Measurements from ENCODE around the gene SDR39U1.
A peak's percentile ranks its signal among the peaks of the same experiment; 100 is the strongest.

SDR39U1 gene

DNA sequence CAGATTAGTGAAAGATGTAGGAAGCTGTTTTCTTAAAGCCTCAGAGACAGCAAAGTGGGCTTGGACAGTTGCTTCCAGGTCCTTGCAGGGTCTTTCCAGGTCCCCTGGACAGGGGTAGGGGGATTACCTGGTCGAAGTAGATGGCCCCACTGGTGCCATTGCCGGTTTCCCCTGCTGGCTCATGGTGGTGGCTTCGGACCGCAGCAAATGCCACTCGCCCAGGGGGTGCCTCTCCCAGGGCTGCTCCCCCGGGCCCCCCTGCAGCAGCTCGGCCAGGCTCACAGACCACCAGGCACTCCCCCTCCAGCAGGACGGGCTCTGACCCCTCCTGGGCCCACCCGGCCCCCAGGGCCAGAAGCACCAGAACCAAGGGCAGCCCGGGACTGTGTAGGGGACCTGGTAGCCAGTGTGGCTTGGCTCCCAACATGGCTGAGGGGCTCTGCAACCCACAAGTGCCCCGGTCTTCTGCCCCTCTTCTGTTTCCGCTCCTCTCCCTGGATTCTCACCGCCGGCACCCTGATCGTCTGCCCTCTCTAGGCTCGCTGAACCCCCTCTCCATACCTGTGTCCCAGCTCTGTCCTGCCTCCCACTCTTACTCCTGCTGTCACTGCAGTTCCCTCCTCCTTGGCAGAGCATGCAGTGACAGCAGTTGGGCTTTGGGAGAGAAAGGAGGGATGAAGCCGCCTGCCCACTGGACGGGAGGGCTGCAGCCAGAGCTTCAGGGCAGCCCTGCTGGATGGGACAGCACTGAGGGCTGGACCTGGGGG lies 13.8 kb downstream of the SDR39U1 start:
- peak; percentile 47 for DNase-seq

DNA sequence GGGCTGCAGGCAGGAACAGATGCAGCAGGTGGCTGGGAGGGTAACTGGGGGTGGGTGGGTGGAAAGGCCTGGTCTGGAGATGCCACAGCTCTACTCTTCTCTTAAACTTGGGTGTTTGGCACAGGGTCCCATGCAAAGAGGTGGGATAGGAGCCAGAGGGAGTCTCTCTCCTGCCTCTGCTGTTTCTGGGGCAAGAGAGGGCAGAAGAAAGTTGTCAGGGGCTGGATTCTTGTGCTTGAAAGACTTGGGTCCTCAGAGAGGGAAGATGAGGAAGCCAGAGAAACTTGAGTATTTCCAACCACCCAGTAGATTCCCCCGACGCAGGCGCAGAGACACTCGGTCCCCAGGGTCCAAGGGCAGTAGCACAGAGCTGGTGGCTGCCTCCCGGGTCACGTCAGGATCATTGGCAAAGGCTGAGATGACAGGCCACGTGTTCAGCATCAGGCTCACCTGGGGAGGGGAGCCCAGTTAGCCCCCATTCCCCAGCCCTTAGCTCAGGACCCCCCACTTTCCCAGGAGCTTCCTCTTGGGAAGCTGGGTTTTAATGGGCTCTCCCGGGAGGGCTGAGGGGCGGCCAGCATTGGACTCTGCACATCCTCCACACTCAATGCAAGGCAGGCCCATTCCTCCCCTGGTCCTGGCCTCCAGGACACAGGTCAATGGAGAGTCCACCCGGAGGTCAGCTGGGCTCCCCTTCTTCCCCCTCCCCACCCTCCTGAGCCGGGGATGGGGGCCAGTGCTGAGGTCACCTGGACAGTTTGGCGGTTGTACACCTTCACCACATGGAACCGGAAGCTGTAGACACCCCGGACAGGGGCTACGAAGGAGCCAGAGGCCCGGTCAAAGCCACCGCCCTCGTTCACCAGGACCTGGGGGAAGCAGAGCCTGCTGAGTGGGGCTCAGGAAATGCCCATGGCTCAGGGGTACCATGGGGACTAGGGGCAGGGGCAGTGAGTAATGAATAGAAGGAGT lies 14.8 kb downstream of the SDR39U1 start:
- peak; percentile 31 for DNase-seq

DNA sequence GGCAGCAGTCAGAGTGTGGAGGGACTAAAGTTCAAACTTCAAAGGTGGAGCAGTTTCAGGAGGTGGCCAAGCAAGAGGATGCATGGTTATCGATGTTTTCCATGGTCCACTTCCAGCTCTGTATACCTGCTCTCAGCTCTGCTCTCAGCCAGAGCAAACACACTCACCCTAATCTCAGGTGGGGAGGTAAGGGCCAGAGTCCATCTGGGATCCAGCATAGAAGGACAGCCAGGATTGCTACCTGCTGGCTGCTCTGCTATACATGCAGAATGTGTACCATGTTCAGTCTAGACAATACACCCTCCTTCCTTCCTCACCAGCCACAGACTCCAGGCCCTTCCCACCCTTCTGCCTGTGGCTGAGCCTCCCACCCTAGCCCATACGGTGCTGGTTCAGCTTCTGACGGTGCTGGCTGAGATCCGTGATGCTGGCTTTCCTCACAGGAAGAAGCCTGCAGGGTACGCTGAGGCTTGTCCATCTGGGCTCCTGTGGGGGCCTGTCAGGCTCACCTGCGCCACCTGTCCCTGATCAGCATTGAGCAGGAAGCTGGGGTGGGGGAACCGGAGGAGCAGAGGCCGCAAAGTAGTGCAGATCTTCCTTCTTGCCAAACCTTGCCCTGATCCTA lies 15.6 kb downstream of the SDR39U1 start:
- DNase-seq: peak; percentile 68

DNA sequence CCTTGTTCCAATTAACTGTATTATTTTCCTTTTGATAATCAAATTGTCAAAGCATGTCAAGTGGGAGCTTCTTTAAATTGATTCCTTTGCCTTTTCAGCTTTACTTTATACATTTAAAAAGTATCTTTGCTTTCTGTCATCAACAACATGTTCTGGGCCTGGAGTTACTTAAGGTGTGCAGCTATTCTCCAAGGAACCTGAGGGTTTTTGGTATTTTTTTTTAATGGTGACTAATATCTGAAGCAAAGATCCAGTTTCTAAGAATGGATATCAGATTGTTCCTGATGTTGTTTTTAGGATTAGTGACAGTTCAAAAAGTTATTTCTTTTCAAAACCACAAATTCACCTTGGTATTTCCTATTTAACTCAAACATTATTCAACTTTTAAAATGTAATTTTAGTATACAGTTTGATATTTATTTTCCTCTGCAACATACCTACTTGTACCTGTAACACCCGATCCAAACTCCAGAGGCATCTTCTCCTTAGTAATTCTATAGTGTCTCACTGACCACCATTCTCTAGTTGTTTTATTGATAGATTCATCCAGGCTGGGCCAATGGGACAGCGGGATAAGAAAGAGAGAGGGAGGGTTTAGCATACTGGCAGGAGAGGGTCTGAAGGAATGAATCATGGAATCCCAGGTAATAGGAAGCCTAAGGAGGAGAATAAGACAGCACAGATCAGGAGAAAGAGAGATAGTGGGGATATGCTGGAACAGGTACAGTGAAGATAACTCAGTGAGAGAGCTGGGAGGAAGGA lies 16.2 kb downstream of the SDR39U1 start:
- DNase-seq: no peak

DNA sequence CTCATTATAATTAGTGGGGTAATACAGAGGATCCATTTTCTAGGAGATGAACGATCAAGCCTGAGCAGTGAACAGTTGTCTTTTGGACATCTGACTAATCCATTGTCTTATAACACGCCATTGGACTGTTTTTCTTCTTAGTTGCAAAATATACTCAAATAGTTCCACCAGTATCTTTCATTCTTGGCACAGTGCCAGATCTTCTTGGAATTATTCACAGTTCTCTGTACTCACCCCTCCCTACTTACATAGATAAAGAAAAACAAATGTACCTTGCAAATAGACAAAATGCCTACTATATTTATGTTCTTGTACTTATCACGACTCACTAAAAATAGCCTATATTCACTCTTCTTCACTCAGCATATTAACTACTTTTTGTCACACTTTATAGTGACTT lies 16.9 kb downstream of the SDR39U1 start:
- DNase-seq: no peak

DNA sequence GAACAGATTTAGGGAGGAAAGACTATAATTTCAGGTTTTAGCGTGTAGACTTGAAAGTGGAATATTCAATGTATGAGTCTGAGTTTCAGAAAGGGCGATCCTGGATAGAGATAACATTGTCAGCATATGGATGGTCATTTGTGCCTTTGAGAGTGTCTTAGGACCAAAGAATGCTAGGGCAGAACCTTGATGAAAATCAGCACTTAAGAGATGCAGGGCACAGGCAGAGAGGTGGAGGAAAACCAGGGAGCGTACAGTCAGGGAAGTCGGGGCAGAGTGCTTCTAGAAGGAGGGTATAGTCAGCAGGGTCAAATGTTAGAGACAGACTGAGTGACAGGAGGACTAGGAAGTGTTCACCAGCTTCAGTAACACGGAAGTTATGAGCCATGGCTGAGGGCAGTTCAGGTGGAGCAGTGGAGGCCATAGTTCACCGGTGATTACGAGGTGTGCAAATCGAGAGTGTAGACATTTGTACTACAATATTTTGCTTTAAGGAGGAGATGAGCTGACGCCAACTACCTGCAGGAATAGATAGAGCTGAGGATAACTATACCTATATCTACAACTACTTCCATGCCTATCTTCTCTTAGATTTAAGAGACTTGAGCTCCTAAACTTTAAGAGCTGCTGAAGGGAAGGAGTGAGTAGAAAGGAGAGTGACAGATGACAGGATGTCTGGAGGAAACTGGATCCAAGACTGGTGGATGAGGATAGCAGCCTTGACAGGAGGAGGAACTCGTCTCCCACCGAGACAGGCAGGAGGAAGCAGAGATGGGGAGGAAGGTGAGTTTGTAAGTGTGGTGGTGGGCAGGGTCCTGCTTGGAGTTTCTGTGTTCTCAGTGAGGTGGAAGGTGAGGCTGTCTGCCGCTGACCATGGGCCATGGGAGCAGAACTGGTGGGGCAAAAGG lies 19.6 kb downstream of the SDR39U1 start:
- no peak for DNase-seq

DNA sequence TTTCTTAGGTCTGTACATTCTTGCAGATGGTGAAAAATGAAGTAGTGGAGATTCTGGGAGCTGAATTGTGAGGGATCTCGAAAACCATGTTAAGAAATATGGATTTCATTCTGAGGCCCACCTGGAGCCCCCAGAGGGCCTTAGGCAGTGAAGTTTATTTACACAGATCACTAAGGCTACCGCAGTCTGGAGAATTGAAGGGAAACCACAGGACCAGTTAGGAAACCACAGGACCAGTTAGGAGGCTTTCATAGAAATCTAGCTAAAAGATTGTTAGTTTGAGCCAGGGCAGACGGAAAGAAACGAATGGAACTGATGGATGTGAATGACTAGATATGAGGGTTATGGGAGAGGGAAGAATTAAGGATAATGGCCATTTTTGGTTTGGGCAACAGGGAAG lies 20.3 kb downstream of the SDR39U1 start:
- no peak for DNase-seq

DNA sequence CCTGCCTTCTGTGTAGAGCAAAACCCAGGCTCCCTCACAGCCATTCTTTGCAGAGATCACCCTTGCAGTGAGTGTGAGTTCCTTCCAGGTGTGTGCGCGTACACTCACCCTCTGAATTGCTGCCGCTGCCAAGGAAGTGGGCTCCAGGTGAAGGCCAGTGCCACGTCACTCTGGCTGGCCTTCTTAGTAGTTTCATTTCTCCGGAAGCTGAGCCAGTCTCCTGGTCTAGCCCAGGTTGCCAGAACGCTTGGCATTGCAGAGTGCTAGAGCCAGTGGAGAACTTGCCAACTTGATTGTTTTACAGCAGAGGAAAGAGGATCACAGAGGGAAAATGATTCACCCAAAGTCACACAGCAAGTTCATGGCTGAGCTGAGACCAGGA lies 24.1 kb downstream of the SDR39U1 start:
- DNase-seq: no peak

DNA sequence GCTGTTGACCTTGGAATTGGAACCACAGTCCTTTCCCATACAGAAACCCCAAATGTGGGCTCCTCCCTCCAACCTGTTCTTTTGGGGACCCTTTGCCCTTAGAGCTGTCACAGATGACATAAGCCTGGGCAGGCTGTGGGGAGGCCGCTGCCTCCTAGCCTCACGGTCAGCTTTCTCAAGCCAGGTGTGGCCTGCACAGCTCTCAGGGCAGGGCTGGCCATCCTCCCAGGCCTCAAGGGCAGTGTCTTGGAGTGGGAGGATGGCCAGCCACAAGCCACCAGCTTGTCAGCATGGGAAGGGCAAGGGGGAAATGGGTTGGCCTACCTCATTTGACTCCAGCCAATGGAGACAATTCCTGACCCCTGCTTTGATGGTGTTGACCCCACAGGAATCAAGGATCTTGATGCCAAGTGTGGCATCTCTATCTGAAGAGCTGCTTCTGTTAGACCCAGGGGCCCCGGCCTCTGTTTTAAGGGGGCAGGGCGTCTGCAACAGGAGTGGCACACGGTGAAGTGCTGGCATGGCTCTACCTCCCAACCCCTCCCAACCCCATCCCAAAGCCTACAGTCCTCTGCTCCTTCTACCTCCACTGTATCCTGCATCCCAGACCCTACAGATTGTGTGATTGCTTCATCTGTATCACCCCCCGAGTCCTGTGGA lies 24.6 kb downstream of the SDR39U1 start:
- DNase-seq: no peak

DNA sequence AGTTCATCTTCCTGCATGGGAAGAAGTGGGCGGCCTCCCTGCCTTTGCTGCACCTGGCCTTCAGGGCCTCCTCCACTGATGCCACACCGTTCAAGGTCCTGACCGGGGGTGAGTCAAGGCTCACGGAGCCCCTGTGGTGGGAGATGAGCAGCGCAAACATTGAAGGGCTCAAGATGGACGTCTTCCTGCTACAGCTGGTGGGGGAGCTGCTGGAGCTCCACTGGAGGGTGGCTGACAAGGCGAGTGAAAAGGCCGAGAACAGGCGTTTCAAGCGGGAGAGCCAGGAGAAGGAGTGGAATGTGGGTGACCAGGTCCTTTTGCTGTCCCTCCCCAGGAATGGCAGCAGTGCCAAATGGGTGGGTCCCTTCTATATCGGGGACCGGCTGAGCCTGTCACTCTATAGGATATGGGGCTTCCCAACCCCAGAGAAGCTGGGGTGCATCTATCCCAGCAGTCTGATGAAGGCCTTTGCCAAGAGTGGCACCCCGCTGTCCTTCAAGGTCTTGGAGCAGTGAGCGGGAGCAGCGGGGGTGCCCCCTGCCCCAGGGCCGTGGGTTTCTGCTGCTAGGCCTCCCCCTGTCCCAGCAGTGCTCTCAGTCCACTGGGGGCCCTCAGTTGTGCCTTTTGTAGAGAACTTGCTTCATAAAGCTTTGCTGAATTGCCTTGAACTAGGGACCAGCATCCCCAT lies 25.5 kb downstream of the SDR39U1 start:
- no peak for DNase-seq

DNA sequence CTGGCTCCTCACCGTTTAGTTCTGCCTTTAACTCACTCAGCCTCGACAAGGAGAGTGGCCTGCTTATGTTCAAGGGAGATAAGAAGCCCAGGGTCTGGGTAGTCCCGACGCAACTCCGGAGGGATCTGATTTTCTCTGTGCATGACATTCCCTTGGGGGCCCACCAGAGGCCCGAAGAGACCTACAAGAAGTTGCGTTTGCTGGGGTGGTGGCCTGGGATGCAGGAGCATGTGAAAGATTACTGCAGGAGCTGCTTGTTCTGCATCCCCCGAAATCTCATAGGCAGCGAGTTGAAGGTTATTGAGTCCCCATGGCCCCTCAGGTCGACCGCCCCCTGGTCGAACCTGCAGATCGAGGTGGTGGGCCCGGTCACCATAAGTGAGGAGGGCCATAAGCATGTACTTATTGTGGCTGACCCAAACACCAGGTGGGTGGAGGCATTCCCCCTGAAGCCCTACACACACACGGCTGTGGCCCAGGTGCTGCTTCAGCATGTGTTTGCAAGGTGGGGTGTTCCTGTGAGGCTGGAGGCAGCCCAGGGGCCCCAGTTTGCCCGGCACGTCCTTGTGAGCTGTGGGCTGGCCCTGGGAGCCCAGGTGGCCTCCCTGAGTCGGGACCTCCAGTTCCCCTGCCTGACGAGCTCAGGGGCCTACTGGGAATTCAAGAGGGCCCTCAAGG lies 26.2 kb downstream of the SDR39U1 start:
- no peak for DNase-seq

DNA sequence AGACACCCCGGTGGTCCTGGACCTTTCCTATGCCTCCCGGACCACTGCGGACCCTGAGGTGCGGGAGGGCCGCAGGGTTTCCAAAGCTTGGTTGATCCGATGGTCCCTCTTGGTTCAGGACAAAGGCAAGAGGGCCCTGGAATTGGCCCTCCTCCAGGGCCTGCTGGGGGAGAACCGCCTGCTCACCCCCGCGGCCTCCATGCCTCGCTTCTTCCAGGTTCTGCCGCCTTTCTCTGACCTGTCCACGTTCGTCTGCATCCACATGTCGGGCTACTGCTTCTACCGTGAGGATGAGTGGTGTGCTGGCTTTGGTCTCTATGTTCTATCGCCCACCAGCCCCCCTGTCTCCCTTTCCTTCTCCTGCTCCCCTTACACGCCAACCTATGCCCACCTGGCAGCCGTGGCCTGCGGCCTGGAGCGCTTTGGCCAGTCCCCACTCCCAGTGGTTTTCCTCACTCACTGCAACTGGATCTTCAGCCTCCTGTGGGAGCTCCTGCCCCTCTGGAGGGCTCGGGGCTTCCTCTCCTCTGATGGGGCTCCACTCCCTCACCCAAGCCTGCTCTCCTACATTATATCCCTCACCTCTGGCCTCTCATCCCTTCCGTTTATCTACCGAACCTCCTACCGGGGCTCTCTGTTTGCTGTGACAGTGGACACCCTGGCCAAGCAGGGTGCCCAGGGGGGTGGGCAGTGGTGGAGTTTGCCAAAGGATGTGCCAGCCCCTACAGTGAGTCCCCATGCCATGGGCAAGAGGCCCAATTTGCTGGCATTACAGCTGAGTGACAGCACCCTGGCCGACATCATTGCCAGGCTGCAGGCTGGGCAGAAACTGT lies 26.9 kb downstream of the SDR39U1 start:
- no peak for DNase-seq

DNA sequence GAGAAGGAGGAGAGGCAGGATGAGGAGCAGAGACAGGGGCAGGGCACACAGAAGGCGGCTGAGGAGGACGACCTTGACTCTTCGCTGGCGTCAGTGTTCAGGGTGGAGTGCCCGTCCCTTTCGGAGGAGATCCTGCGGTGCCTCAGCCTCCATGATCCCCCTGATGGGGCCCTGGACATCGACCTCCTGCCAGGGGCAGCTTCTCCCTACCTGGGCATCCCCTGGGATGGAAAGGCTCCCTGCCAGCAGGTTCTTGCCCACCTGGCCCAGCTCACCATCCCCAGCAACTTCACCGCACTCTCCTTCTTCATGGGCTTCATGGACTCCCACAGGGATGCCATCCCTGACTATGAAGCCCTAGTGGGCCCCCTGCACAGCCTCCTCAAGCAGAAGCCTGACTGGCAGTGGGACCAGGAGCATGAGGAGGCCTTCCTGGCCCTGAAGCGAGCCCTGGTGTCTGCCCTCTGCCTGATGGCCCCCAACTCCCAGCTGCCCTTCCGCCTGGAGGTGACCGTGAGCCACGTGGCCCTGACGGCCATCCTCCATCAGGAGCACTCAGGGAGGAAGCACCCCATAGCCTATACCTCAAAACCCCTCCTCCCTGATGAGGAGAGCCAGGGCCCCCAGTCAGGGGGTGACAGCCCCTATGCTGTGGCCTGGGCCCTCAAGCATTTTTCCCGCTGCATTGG lies 27.7 kb downstream of the SDR39U1 start:
- no peak for DNase-seq

DNA sequence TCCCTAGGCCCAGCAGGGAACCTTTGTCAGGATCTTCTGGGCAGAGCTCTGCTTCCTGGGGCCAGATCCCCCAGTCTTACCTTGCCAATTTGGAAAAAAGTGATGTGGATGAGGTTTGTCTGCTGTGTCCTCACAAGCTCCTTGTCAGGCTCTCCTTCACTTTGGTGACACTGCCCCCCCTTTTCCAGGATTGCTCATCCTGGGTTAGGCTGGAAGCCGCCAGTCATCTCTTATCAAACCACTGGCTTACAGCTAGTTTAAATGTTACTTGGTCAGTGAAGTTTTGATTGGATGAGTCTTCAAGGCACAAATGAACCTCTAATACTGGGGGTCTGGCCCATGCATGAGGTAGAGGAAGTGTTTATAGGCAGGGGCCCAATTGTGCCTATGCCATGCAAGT lies 28.5 kb downstream of the SDR39U1 start:
- no peak for DNase-seq

DNA sequence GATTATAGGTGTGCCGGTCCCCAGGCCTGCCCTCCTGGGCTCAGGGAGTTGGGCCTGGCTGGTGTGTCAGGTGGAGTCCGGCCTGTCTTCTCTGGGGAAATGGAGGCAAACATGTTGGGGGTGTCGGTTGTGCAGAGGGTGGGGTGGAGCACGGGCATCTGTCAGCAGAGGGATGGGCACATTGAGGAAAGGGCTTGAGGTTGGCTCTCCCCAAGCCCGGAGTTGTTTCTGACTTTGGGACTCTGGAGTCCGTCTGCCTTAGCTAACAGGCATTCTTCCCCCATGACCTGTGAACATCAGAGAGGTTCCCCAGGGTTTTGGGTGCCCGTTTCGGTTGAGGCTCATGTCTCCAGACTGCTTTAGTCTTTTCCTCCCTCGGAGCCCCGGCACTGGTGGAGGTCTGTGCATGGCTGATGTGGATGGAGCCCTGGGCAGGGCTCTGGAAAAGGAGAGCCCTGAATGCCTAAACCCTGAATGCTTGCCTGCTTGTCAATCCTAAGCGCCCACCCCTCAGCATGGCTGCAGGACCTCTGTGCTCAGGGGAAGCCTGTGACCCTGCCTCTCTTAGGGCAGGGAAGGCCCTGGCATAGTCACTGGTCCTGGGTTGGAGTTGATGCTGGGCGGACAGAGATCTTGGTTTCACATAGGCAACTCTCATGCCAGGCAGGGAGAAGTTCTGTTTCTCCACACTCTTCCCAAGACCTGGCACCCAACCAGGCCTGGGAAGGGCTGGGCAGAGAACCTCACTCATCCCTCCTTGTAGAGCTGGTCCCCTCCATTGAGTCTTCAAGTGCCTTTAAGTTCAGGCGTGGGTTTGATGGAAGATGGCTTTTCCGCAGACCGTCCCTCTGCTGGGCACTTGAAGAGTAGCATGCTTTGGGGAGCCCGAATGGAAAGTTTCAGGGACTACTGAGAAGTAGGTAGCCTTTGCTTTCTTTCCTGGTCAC lies 30.9 kb downstream of the SDR39U1 start:
- DNase-seq: peak; percentile 83

DNA sequence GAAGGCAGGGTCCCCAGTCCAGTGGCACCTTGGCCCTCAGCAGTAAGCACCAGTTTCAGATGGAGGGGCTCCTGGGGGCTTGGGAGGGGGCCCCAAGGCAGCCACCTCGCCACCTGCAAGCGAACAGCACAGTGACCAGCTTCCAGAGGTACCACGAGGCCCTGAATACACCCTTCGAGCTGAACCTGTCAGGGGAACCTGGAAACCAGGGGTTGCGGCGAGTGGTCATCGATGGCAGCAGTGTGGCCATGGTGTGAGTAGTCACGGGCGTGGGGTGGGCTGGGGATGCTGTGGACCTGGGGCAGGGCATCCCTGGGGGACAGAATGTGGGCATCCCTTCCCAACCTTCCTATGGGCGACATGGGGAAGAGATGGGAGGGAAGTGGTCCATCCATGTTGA lies 32.6 kb downstream of the SDR39U1 start:
- DNase-seq: no peak

DNA sequence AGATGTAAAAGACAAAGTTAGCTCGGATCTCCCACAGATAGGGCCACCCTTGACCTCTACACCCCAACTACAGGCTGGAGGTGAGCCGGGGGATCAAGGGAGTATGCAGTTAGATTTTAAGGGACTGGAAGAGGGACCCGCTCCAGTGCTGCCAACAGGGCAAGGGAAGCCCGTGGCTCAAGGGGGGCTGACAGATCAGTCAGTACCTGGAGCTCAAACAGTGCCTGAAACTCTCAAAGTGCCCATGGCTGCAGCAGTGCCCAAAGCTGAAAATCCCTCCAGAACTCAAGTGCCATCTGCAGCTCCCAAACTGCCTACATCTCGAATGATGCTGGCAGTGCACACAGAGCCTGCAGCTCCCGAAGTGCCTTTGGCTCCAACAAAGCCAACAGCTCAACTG lies 33.4 kb downstream of the SDR39U1 start:
- no peak for DNase-seq

Data from islet precursor cell (in vitro differentiated cells).